Smooth muscle cell (in vitro differentiated cells): ENCODE results near the gene NEUROG1. TPM values are rescaled to one million over a fixed set of nuclear protein-coding genes. Genes with fewer than 3 reads are reported as not detected.

ENCODE experiments used
- DNase-seq: peaks from one replicate; lab custom pipeline; 2025; ENCODE audit not compliant: unreplicated experiment; lab: John Stamatoyannopoulos, UW
- H2AFZ ChIP-seq: fragments of 200-600 bp; sonication (generic); 2 replicates; pipeline ENCODE4 v1.6.0; 2016; ENCODE audit warnings: antibody characterized with exemption, low read depth, mild to moderate bottlenecking
- H3F3A ChIP-seq: fragments of 200-600 bp; sonication (generic); 2 replicates; pipeline ENCODE4 v1.6.0; 2017; ENCODE audit warnings: antibody characterized with exemption, low read depth
- H3K27ac ChIP-seq: fragments of 200-600 bp; sonication (generic); 2 replicates; pipeline ENCODE4 v1.5.1; 2016; ENCODE audit warnings: low read depth, mild to moderate bottlenecking
- H3K27me3 ChIP-seq: fragments of 200-600 bp; sonication (generic); 2 replicates; pipeline ENCODE4 v1.6.1; 2016; ENCODE audit warnings: low read depth, mild to moderate bottlenecking
- H3K36me3 ChIP-seq: fragments of 200-600 bp; sonication (generic); 2 replicates; pipeline ENCODE4 v1.5.1; 2016; ENCODE audit warnings: low read depth
- H3K4me1 ChIP-seq: fragments of 200-600 bp; sonication (generic); 2 replicates; pipeline ENCODE4 v1.5.1; 2016; ENCODE audit warnings: low read depth
- H3K4me2 ChIP-seq: fragments of 200-600 bp; sonication (generic); 2 replicates; pipeline ENCODE4 v1.6.0; 2016; ENCODE audit warnings: mild to moderate bottlenecking
- H3K4me3 ChIP-seq: fragments of 200-600 bp; sonication (generic); 2 replicates; pipeline ENCODE4 v1.5.1; 2016; ENCODE audit warnings: mild to moderate bottlenecking
- H3K79me2 ChIP-seq: fragments of 200-600 bp; sonication (generic); 2 replicates; pipeline ENCODE4 v1.6.0; 2016; ENCODE audit warnings: low read depth, mild to moderate bottlenecking
- H3K9ac ChIP-seq: fragments of 200-600 bp; sonication (generic); 2 replicates; pipeline ENCODE4 v1.6.0; 2016; ENCODE audit warnings: low read depth
- H3K9me3 ChIP-seq: fragments of 200-600 bp; sonication (generic); replicated peaks from 2 replicates; pipeline ENCODE4 v1.5.1; 2016; ENCODE audit warnings: low read depth
- H4K20me1 ChIP-seq: fragments of 200-600 bp; sonication (generic); 2 replicates; pipeline ENCODE4 v1.6.0; 2016; ENCODE audit warnings: low read depth
- WGBS: methylation state at CpG from one replicate; pipeline ENCODE4 v1.1.7; 2016; ENCODE audit warnings: low lambda C conversion rate; 5-methylcytosine and 5-hydroxymethylcytosine counted together
- polyA plus RNA-seq: library from polyadenylated mRNA; unstranded; fragments of >200 nt; fragmentation: Nextera tagmentation; extraction: Ambion mirVana; gene quantifications from 2 replicates; pipeline ENCODE4 v1.2.1, GENCODE V29; 2016
- total RNA-seq: library from RNA; depleted of rRNA; stranded (reverse); fragments of >200 nt; gene quantifications from 2 replicates; pipeline ENCODE4 v1.2.3, GENCODE V29; 2014
- TF ChIP-seq, protein P1 (sequence below): fragments of 200-600 bp; sonication (generic); IDR thresholded peaks from 2 replicates; pipeline ENCODE4 v1.5.1; 2017; ENCODE audit warnings: borderline replicate concordance, mild to moderate bottlenecking, antibody characterized with exemption; ENCODE audit not compliant: insufficient read depth, poor library complexity, severe bottlenecking

Gene NEUROG1
- total and polyA plus RNA-seq, 2 experiments from 2014 or later, result not detected

DNA sequence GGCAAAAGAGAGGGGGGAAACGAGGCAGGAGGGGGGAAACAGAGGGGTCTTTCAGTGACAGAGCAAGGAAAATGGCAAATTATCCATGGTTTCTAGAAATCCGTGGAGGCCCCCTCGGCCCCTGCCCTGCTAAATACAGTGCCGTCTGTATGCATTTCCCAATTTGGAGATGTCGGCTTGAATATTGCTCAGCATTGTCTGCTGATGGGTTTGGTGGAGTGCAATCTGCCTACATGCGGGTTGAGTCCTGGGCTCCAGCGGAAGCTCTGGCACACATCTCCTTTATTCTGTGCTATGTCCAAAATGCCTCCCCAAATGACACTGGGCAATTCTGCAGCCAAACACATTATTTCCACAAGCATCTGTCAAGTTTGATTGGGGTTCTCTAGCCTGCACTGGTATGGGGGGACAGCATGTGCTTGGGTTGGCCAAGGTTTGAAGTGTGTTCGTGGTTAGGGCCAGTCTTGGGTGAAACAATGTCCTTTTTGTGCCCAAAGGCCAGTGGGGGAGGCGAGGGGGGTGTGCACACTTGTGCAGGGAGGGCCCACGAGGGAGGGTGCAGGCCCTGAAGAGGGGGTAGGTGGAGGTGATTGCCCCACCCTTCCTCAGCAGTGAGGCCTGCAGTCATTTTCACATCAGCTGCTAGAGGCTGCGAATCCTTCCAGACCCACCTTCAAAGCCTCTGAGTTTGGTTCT lies 6.2 kb upstream of the NEUROG1 start:
- H3K9me3 ChIP-seq, result no peaks in the 10 kb centered on the region
- H3K4me2 ChIP-seq, result no peak overlapping the region
- H2AFZ ChIP-seq, result no peak overlapping the region
- H3K4me3 ChIP-seq, result no peak overlapping the region
- peaks cover 7% of the 10 kb centered on the region for H3F3A ChIP-seq
- no peak overlapping the region for H3K9ac ChIP-seq
- TF ChIP-seq, protein P1, sequence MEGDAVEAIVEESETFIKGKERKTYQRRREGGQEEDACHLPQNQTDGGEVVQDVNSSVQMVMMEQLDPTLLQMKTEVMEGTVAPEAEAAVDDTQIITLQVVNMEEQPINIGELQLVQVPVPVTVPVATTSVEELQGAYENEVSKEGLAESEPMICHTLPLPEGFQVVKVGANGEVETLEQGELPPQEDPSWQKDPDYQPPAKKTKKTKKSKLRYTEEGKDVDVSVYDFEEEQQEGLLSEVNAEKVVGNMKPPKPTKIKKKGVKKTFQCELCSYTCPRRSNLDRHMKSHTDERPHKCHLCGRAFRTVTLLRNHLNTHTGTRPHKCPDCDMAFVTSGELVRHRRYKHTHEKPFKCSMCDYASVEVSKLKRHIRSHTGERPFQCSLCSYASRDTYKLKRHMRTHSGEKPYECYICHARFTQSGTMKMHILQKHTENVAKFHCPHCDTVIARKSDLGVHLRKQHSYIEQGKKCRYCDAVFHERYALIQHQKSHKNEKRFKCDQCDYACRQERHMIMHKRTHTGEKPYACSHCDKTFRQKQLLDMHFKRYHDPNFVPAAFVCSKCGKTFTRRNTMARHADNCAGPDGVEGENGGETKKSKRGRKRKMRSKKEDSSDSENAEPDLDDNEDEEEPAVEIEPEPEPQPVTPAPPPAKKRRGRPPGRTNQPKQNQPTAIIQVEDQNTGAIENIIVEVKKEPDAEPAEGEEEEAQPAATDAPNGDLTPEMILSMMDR, result no peak
- 53% methylated on average over 10 of the region's 11 CpGs for WGBS
- H3K27me3 ChIP-seq, result peaks cover 95% of the 10 kb centered on the region
- no peak overlapping the region for H3K27ac ChIP-seq
- H3K36me3 ChIP-seq, result no peaks in the 10 kb centered on the region
- H3K4me1 ChIP-seq, result peaks cover 31% of the 10 kb centered on the region
- H3K79me2 ChIP-seq, result no peaks in the 10 kb centered on the region
- DNase-seq, result no peak
- H4K20me1 ChIP-seq, result no peaks in the 10 kb centered on the region

DNA sequence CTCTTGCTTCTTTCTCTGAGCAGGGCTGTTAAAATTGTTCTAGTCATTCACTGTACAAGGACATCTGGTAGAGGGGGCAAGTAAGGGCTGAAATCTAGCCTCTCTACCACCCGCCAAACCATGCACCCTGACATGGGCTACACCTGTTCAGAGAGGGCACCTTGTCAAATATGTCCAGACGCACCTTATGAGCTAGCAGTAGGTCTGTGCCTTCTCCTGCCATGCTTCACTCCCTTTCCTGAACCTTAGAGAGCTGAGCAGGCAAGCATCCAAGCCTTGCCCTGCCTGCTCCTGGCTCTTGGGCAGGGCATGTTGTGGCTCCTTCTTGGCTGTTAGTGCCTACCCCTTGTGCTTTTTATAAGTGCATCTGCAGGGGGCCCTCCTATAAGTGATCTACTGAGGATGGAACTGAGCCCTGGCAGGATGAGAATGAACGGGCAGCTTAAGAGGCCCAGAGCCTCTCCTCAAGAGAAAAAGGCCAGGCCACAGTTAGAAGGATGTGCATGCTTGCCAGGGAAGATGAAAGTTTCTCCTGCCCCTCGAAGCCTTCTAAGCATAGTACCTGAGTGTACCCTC lies 3.8 kb upstream of the NEUROG1 start:
- TF ChIP-seq, protein P1, result no peak
- Histone ChIP-seq H3K4me1 (peaks cover 31% of the 10 kb centered on the region), H3K79me2 (no peaks in the 10 kb centered on the region), H3K9ac (no peak overlapping the region), H3K9me3 (no peaks in the 10 kb centered on the region), H3K27ac (no peak overlapping the region), H3K36me3 (no peaks in the 10 kb centered on the region), H3K4me2 (no peak overlapping the region), H2AFZ (no peak overlapping the region), H3F3A (peaks cover 7% of the 10 kb centered on the region), H3K27me3 (peaks cover 100% of the 10 kb centered on the region), H4K20me1 (no peaks in the 10 kb centered on the region), H3K4me3 (no peak overlapping the region)
- DNase-seq, result no peak
- WGBS, result 70% methylated on average over 4 of the region's 4 CpGs

DNA sequence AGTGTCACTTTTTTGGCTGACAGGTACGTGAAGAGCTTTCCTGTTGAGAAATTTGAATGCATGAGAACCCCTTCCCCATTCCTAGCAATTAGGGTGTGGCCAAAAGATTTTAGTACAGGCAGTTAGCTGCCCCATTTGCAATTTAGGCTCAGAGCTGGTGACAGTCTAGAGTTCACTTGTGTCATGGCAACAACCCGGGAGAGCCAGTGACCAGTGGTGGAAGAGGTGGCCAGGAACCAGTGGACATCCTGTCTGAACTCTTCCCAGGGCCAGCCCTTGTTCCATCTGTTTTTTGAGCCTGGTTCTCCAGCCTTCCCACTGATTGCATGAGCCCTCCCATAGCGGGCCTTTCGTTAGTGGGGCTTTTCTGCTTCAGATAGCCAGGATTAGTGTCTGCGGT lies 2.5 kb upstream of the NEUROG1 start:
- peaks cover 100% of the 10 kb centered on the region for H3K27me3 ChIP-seq
- 80% methylated on average over 5 of the region's 5 CpGs for WGBS

More for the DNA sequence above, 2.5 kb upstream of the NEUROG1 start:
- Histone ChIP-seq H3K4me3 (no peak overlapping the region), H3K27ac (no peak overlapping the region), H3K9ac (no peak overlapping the region), H3K9me3 (no peaks in the 10 kb centered on the region), H3K79me2 (no peaks in the 10 kb centered on the region), H4K20me1 (no peaks in the 10 kb centered on the region), H2AFZ (no peak overlapping the region), H3F3A (no peaks in the 10 kb centered on the region), H3K36me3 (no peaks in the 10 kb centered on the region), H3K4me2 (no peak overlapping the region), H3K4me1 (peaks cover 29% of the 10 kb centered on the region)
- TF ChIP-seq, protein P1, result no peak
- no peak for DNase-seq
